Esophagus squamous epithelium (tissue), 5 donors: ENCODE measurements around the gene RBM19. TPM values are rescaled to one million over a fixed set of nuclear protein-coding genes. Genes with fewer than 3 reads are reported as not detected.
"Not testable (repeated sequence)": the region's sequence is repeated elsewhere in the genome, so short reads cannot be mapped to it uniquely, and the experiment has no call there.

ENCODE experiments used
- DNase-seq: peaks from one replicate; lab custom pipeline; 2025; lab: John Stamatoyannopoulos, UW
- H3K27ac ChIP-seq, 4 donors: fragments of 200-600 bp; sonication (generic); one replicate each; pipeline ENCODE4 v1.5.1; 2016 to 2019; ENCODE audit warnings: mild to moderate bottlenecking in 1 of 4
- H3K27me3 ChIP-seq, 4 donors: fragments of 200-600 bp; sonication (generic); 1 replicate in 3 of 4; 2 replicates in 1 of 4; pipeline versions ENCODE4 v1.5.1 to v1.6.0; 2017 to 2021; ENCODE audit warnings: antibody characterized with exemption in 1 of 4
- H3K36me3 ChIP-seq, 3 donors: fragments of 200-600 bp; sonication (generic); one replicate each; pipeline ENCODE4 v1.5.1; 2016 to 2019
- H3K4me1 ChIP-seq, 3 donors: fragments of 200-600 bp; sonication (generic); one replicate each; pipeline ENCODE4 v1.5.1; 2017 to 2019
- H3K4me3 ChIP-seq, 4 donors: fragments of 200-600 bp; sonication (generic); 1 replicate in 3 of 4; 2 replicates in 1 of 4; pipeline ENCODE4 v1.5.1; 2016 to 2019; ENCODE audit warnings: mild to moderate bottlenecking in 2 of 4, moderate library complexity in 1 of 4
- H3K9me3 ChIP-seq, 3 donors: fragments of 200-600 bp; sonication (generic); one replicate each; pipeline ENCODE4 v1.5.1; 2016 to 2019
- POLR2A ChIP-seq, 4 donors: fragments of 450-650 bp; IDR thresholded peaks; one replicate each; pipeline ENCODE4 v1.6.1; 2017; ENCODE audit warnings: antibody characterized with exemption in 4 of 4, mild to moderate bottlenecking in 4 of 4, moderate library complexity in 3 of 4
- WGBS, 2 donors: methylation state at CpG; one replicate each; pipeline ENCODE4 v1.1.5; 2018; 5-methylcytosine and 5-hydroxymethylcytosine counted together
- intact Hi-C: fragments of 100-400 bp; cut with DNase I; formaldehyde crosslinking; loops from one replicate; pipeline ENCODE4 v1.15.0; 2022
- total RNA-seq, 4 donors: library from RNA; depleted of rRNA; stranded (reverse); fragments of >200 nt; gene quantifications; one replicate each; pipeline ENCODE4 v1.1.0, GENCODE V29; 2016
- TF ChIP-seq, protein P1 (sequence below), 6 experiments: fragments of 450-650 bp in 4 of 6; fragments of 200-600 bp in 2 of 6; sonication (generic) in 2 of 6; IDR thresholded peaks; one replicate each; pipeline ENCODE4 v1.5.1; 2016 to 2019; ENCODE audit warnings: antibody characterized with exemption in 6 of 6, mild to moderate bottlenecking in 4 of 6, moderate library complexity in 4 of 6
- donor health status: DM: yes; HTN: yes; CAD: no.

The RBM19 gene
- total RNA-seq, 4 donors from 2014 or later = 13.1 to 32.8 (median 27.4) TPM

DNA sequence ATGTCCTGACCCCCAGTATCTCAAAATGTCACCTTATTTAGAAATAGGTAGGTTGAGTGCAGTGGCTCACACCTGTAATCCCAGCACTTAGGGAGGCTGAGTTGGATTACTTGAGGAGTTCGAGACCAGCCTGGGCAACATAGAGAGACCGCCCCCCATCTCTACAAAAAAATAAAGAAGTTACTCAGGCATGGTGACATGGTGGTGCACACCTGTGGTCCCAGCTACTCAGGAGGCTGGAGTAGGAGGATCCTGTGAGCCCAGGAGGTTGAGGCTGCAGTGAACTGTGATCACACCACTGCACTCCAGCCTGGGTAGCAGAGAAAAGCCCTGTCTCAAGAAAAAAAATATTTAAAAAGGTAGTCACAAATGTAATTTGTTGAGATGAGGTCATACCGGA, 27.9 kb upstream of the RBM19 start:
- 51 to 82% methylated on average over 3 of the region's 3 CpGs for WGBS, 2 donors
- no peaks in the 10 kb centered on the region for H3K4me1 ChIP-seq
- peaks cover 0 to 81% (median 0%) of the 10 kb centered on the region in 4 donors for H3K27me3 ChIP-seq
- H3K36me3 ChIP-seq = no peaks in the 10 kb centered on the region
- H3K4me3 ChIP-seq = no peak overlapping the region
- no peaks in the 10 kb centered on the region for H3K9me3 ChIP-seq
- no peak overlapping the region for H3K27ac ChIP-seq
- intact Hi-C loops = no loop called here
- DNase-seq = no peak
- TF ChIP-seq, protein P1, sequence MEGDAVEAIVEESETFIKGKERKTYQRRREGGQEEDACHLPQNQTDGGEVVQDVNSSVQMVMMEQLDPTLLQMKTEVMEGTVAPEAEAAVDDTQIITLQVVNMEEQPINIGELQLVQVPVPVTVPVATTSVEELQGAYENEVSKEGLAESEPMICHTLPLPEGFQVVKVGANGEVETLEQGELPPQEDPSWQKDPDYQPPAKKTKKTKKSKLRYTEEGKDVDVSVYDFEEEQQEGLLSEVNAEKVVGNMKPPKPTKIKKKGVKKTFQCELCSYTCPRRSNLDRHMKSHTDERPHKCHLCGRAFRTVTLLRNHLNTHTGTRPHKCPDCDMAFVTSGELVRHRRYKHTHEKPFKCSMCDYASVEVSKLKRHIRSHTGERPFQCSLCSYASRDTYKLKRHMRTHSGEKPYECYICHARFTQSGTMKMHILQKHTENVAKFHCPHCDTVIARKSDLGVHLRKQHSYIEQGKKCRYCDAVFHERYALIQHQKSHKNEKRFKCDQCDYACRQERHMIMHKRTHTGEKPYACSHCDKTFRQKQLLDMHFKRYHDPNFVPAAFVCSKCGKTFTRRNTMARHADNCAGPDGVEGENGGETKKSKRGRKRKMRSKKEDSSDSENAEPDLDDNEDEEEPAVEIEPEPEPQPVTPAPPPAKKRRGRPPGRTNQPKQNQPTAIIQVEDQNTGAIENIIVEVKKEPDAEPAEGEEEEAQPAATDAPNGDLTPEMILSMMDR (IDR thresholded peaks at IDR 0.05) = no peak
- TF ChIP-seq POLR2A (IDR thresholded peaks at IDR 0.05) = no peak

DNA sequence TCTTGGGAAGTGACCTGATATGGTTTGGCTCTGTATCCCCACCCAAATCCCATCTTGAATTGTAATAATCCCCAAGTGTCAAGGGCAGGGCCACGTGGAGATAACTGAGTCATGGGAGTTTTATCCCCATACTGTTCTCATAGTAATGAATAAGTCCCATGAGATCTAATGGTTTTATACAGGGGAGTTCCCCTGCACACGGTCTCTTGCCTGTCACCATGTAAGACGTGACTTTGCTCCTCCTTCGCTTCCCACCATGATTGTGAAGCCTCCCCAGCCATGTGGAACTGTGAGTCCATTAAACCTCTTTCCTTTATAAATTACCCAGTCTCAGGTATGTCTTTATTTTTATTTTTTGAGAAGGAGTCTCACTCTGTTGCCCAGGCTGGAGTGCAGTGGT, 26.6 kb upstream of the RBM19 start:
- H3K4me1 ChIP-seq, DNase-seq, H3K36me3 ChIP-seq, H3K4me3 ChIP-seq, H3K9me3 ChIP-seq, H3K27ac ChIP-seq, intact Hi-C loops: not testable (repeated sequence)
- WGBS, 2 donors = 47 to 53% methylated on average over 4 of the region's 4 CpGs
- H3K27me3 ChIP-seq = peaks cover 0 to 78% (median 0%) of the 10 kb centered on the region in 4 donors

DNA sequence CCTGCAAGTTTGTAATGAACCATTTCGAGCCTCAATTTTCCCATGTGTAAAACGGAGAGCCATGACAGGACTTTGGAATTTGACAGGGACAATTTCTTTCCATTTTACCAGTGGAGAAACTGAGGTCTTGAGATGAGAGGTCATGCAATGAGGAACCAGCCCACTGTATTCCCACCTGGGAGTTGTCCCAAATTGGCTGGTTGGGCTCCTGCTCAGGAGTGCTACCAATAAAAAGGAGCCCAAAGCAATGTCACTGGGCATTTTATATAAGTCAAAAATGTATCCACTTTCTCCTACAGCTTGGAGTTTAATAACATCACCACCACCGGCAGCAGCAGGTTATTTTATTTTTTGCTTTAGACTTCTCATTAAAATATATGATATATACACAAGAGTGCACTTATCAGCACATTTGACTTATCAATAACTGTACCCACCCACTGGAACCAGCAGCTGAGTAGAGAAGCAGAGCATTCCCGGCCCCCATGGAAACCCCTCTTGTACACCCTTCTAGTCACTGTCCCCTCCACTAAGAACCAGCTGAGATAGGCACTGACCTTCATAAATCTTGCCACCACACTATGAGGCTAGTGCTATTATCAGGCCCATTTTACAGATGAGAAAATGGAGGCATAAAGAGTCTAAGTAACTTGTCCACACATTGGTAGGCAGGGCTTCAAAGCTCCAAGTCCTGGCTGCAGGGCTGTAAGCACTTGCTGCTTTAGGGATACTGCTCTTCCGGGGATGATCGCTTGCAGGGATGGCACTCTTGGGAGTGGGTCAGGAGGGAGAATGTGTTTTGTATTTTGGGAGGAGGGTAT, 25.3 kb upstream of the RBM19 start:
- H3K27me3 ChIP-seq = peaks cover 0 to 75% (median 0%) of the 10 kb centered on the region in 4 donors
- WGBS, 2 donors = 85 to 91% methylated on average over 6 of the region's 6 CpGs

DNA sequence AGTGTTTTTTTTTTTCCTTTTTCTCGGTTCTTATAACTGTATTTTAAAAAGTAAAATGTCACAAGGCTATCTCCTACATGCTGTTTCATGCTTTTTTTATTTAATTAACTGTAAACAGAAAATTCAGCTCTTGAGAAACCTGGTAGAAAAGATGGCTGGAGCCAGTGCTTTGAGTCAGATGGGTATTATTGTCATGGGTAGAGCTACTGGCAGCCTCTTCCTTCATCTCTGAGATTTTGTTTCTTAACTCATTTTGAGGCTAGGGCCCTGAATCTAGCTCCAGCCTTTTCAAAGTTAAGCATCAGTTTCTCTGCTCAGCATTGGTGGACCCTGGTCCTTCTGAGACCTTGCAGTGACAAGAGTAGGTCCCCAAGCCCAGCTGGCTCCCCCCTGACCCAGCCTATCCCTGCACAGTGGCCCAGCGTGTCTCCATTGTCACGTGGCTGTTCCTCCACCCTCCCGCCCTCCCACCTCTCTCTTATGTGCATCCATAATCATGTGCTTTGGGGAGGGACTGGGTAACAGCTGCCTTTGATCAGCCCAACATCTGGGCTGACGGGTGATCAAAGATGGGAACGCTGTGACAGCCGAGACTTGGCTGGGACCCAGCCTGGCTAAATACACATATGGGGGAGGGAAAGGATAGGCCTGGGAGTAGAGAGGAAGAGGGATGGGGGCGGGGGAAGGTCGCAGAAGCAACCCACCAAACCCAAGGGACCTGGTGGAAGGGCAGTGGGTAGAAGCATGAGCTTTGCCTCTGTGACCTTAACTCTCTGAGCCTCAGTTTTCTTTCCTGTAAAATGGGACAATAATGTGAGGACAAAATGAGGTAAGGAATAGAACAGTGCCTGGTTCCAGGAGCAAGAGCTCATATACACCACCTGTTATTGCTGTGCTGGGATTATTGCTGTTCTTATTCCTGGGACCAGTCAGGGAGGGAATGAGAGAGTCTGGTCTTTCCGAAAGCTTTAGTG, 24.4 kb upstream of the RBM19 start:
- WGBS, 2 donors = 24 to 29% methylated on average over 6 to 9 of the region's 10 CpGs
- Histone ChIP-seq H3K36me3 (no peaks in the 10 kb centered on the region), H3K4me1 (no peaks in the 10 kb centered on the region), H3K9me3 (no peaks in the 10 kb centered on the region), H3K27me3 (peaks cover 0 to 68% (median 0%) of the 10 kb centered on the region in 4 donors), H3K4me3 (no peak overlapping the region), H3K27ac (no peak overlapping the region)
- no peak for DNase-seq
- no peak for TF ChIP-seq POLR2A (IDR thresholded peaks at IDR 0.05)
- TF ChIP-seq, protein P1 (IDR thresholded peaks at IDR 0.05) = no peak
- intact Hi-C loops = no loop called here

More for the DNA sequence above, 25.3 kb upstream of the RBM19 start:
- Histone ChIP-seq H3K36me3 (no peaks in the 10 kb centered on the region), H3K4me1 (no peaks in the 10 kb centered on the region), H3K27ac (no peak overlapping the region), H3K4me3 (no peak overlapping the region), H3K9me3 (no peaks in the 10 kb centered on the region)
- DNase-seq = no peak
- intact Hi-C loops = no loop called here
- TF ChIP-seq, protein P1 (IDR thresholded peaks at IDR 0.05) = no peak
- TF ChIP-seq POLR2A (IDR thresholded peaks at IDR 0.05) = no peak

DNA sequence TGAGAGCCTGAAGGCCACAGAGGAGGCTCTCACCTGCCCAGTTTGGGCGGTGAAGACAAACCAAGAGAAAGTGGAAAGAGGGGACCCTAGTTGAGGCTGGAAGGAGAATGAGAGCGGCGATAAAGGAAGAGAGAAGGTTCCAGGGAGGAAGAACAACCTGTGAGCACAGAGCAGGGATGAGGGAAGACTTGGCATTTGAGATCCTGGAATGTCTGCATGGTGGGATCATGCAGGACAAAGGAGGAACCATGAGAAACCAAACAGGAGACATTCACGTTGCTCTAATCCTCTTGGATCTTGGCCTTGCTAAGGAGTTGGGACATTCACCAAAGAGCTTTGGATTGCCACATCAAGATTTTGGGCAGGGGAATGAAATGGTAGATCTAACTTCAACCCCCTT, 22.9 kb upstream of the RBM19 start:
- DNase-seq = no peak
- Histone ChIP-seq H3K4me1 (no peaks in the 10 kb centered on the region), H3K36me3 (no peaks in the 10 kb centered on the region), H3K27me3 (peaks cover 0 to 60% (median 0%) of the 10 kb centered on the region in 4 donors), H3K9me3 (no peaks in the 10 kb centered on the region), H3K4me3 (no peak overlapping the region), H3K27ac (no peak overlapping the region)
- 74 to 79% methylated on average over 4 of the region's 4 CpGs for WGBS, 2 donors
- intact Hi-C loops = no loop called here
- no peak for TF ChIP-seq POLR2A (IDR thresholded peaks at IDR 0.05)
- TF ChIP-seq, protein P1 (IDR thresholded peaks at IDR 0.05) = no peak
